CD14-positive monocyte (primary cell): ENCODE measurements around the gene SGCE. TPM values are rescaled to one million over a fixed set of nuclear protein-coding genes. Genes with fewer than 3 reads are reported as not detected.

ENCODE experiments used
- DNase-seq, 3 donors: peaks; one replicate each; pipeline ENCODE4 v3.0.0-alpha.2; 2011 to 2022
- H2AFZ ChIP-seq: 2 replicates; pipeline ENCODE4 v1.6.0; 2012; ENCODE audit warnings: mild to moderate bottlenecking, low read depth, low read length, inconsistent platforms; ENCODE audit not compliant: insufficient read depth, poor library complexity, severe bottlenecking
- H3K27ac ChIP-seq, 2 donors: 1 replicate in 1 of 2; 2 replicates in 1 of 2; pipeline ENCODE4 v1.5.1; 2012 to 2013; ENCODE audit warnings: low read length in 2 of 2, control low read depth in 1 of 2, inconsistent platforms in 1 of 2, low read depth in 1 of 2, mild to moderate bottlenecking in 1 of 2
- H3K27me3 ChIP-seq, 2 donors: one replicate each; pipeline versions ENCODE4 v1.6.0 to v1.6.1; 2011 to 2013; ENCODE audit warnings: low read length in 2 of 2; ENCODE audit not compliant: control insufficient read depth in 2 of 2, insufficient read depth in 2 of 2
- H3K36me3 ChIP-seq, 2 donors: replicated peaks in 1 of 2; 1 replicate in 1 of 2; 2 replicates in 1 of 2; pipeline versions ENCODE4 v1.5.1 to v1.6.1; 2012 to 2013; ENCODE audit warnings: low read length in 2 of 2, control low read depth in 1 of 2, inconsistent platforms in 1 of 2, mild to moderate bottlenecking in 1 of 2; ENCODE audit not compliant: insufficient read depth in 2 of 2, control insufficient read depth in 1 of 2
- H3K4me1 ChIP-seq, 2 donors: 1 replicate in 1 of 2; 2 replicates in 1 of 2; pipeline versions ENCODE4 v1.5.1 to v1.6.1; 2012 to 2013; ENCODE audit warnings: low read length in 2 of 2, control low read depth in 1 of 2, inconsistent platforms in 1 of 2, mild to moderate bottlenecking in 1 of 2, moderate library complexity in 1 of 2; ENCODE audit not compliant: insufficient read depth in 2 of 2, control insufficient read depth in 1 of 2
- H3K4me2 ChIP-seq: replicated peaks from 2 replicates; pipeline ENCODE3; 2012; ENCODE audit warnings: low read length, moderate library complexity, mild to moderate bottlenecking; ENCODE audit not compliant: poor library complexity, severe bottlenecking; ENCODE audit errors: extremely low read depth
- H3K4me3 ChIP-seq, 3 experiments: fragments of 200-600 bp in 1 of 3; sonication (generic) in 1 of 3; replicated peaks in 1 of 3; 1 replicate in 2 of 3; 2 replicates in 1 of 3; pipeline ENCODE4 v1.5.1; 2011 to 2013; ENCODE audit warnings: low read length in 3 of 3, mild to moderate bottlenecking in 3 of 3, control low read depth in 2 of 3, low read depth in 2 of 3, inconsistent platforms in 1 of 3, moderate library complexity in 1 of 3
- H3K79me2 ChIP-seq: 2 replicates; pipeline ENCODE4 v1.6.0; 2012; ENCODE audit warnings: mild to moderate bottlenecking, control low read depth, inconsistent platforms, low read length, moderate library complexity; ENCODE audit not compliant: insufficient read depth
- H3K9ac ChIP-seq: 2 replicates; pipeline ENCODE4 v1.6.0; 2017; ENCODE audit warnings: low read length, mild to moderate bottlenecking; ENCODE audit not compliant: insufficient read depth, poor library complexity, severe bottlenecking
- H3K9me3 ChIP-seq, 2 donors: replicated peaks in 1 of 2; 1 replicate in 1 of 2; 2 replicates in 1 of 2; pipeline versions ENCODE4 v1.5.1 to v1.6.1; 2012 to 2013; ENCODE audit warnings: low read length in 2 of 2, control low read depth in 1 of 2; ENCODE audit not compliant: control insufficient read depth in 1 of 2, insufficient read depth in 1 of 2
- H4K20me1 ChIP-seq: 2 replicates; pipeline ENCODE4 v1.6.0; 2012; ENCODE audit warnings: mild to moderate bottlenecking, low read length, control low read depth, moderate library complexity; ENCODE audit not compliant: insufficient read depth
- H3K27ac Mint-ChIP-seq, 7 donors: one replicate each; pipeline ENCODE4 v1.8.0; 2020; ENCODE audit warnings: mild to moderate bottlenecking in 7 of 7, mixed read lengths in 7 of 7, moderate library complexity in 6 of 7, inconsistent platforms in 2 of 7
- H3K27me3 Mint-ChIP-seq, 3 donors: one replicate each; pipeline ENCODE4 v1.8.0; 2021 to 2022; ENCODE audit warnings: low read depth in 3 of 3, mild to moderate bottlenecking in 3 of 3, mixed read lengths in 3 of 3, moderate library complexity in 3 of 3, inconsistent platforms in 1 of 3
- H3K36me3 Mint-ChIP-seq, 2 donors: one replicate each; pipeline ENCODE4 v1.8.0; 2020; ENCODE audit warnings: mixed read lengths in 2 of 2, inconsistent platforms in 1 of 2, mild to moderate bottlenecking in 1 of 2
- H3K4me1 Mint-ChIP-seq: one replicate; pipeline ENCODE4 v1.8.0; 2020; ENCODE audit warnings: mild to moderate bottlenecking, mixed read lengths
- H3K4me3 Mint-ChIP-seq, 2 donors: one replicate each; pipeline ENCODE4 v1.8.0; 2020; ENCODE audit warnings: mild to moderate bottlenecking in 2 of 2, mixed read lengths in 2 of 2, moderate library complexity in 1 of 2
- H3K9me3 Mint-ChIP-seq, 7 donors: one replicate each; pipeline ENCODE4 v1.8.0; 2020 to 2022; ENCODE audit warnings: mixed read lengths in 7 of 7, mild to moderate bottlenecking in 6 of 7, moderate library complexity in 6 of 7, inconsistent platforms in 2 of 7
- WGBS: methylation state at CpG from one replicate; pipeline ENCODE4 v1.1.5; 2013; ENCODE audit warnings: missing lambda C conversion rate; ENCODE audit not compliant: insufficient coverage; 5-methylcytosine and 5-hydroxymethylcytosine counted together
- intact Hi-C, 2 donors: fragments of 100-400 bp; cut with micrococcal nuclease; formaldehyde crosslinking; loops; one replicate each; pipeline versions ENCODE4 v1.15.0 to v1.15.1; 2023
- polyA plus RNA-seq, 3 donors: library from polyadenylated mRNA; depleted of rRNA in 1 of 3; unstranded in 2 of 3; stranded (reverse) in 1 of 3; fragments of 300-500 nt in 2 of 3; fragments of >200 nt in 1 of 3; fragmentation: Illumina TruSeq in 2 of 3; gene quantifications; 1 replicate in 2 of 3; 2 replicates in 1 of 3; pipeline ENCODE4 v1.2.3, GENCODE V29; 2012 to 2021
- TF ChIP-seq, protein P1 (sequence below): fragments of 200-600 bp; IDR thresholded peaks from one replicate; pipeline ENCODE4 v1.8.0; 2022; ENCODE audit warnings: antibody characterized with exemption, mild to moderate bottlenecking

Gene SGCE
- polyA plus RNA-seq, 3 donors: not detected

- Mint-ChIP-seq H3K27ac (no peak overlapping the region), H3K36me3 (no peaks in the 10 kb centered on the region), H3K27me3 (no peaks in the 10 kb centered on the region), H3K9me3 (peaks cover 0 to 8% (median 5%) of the 10 kb centered on the region in 7 donors), H3K4me1 (no peaks in the 10 kb centered on the region), H3K4me3 (no peak overlapping the region)
- H2AFZ ChIP-seq: no peak overlapping the region
- no peaks in the 10 kb centered on the region for H3K27me3 ChIP-seq
- H3K4me3 ChIP-seq: no peak overlapping the region
- H3K36me3 ChIP-seq: no peaks in the 10 kb centered on the region
- H4K20me1 ChIP-seq: no peaks in the 10 kb centered on the region
- H3K27ac ChIP-seq: no peak overlapping the region
- no peaks in the 10 kb centered on the region for H3K79me2 ChIP-seq
- TF ChIP-seq, protein P1, sequence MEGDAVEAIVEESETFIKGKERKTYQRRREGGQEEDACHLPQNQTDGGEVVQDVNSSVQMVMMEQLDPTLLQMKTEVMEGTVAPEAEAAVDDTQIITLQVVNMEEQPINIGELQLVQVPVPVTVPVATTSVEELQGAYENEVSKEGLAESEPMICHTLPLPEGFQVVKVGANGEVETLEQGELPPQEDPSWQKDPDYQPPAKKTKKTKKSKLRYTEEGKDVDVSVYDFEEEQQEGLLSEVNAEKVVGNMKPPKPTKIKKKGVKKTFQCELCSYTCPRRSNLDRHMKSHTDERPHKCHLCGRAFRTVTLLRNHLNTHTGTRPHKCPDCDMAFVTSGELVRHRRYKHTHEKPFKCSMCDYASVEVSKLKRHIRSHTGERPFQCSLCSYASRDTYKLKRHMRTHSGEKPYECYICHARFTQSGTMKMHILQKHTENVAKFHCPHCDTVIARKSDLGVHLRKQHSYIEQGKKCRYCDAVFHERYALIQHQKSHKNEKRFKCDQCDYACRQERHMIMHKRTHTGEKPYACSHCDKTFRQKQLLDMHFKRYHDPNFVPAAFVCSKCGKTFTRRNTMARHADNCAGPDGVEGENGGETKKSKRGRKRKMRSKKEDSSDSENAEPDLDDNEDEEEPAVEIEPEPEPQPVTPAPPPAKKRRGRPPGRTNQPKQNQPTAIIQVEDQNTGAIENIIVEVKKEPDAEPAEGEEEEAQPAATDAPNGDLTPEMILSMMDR: no peak
- WGBS: no CpG with 5 or more reads among the region's 2 CpGs
- H3K9ac ChIP-seq: no peak overlapping the region
- intact Hi-C loops: no loop called here
- peaks cover 0 to 4% of the 10 kb centered on the region in 2 donors for H3K9me3 ChIP-seq
- no peak for DNase-seq
- no peak overlapping the region for H3K4me2 ChIP-seq
- no peaks in the 10 kb centered on the region for H3K4me1 ChIP-seq
These were observed 46.4 kb downstream of the SGCE start for GRCh38 chr7:94609561-94609960.

- no peak overlapping the region for H3K4me3 Mint-ChIP-seq
- H3K36me3 Mint-ChIP-seq: no peaks in the 10 kb centered on the region
- Histone ChIP-seq H3K4me2 (no peak overlapping the region), H3K27me3 (no peaks in the 10 kb centered on the region), H3K9me3 (peaks cover 0 to 4% of the 10 kb centered on the region in 2 donors), H3K4me1 (no peaks in the 10 kb centered on the region), H4K20me1 (no peaks in the 10 kb centered on the region), H3K9ac (no peak overlapping the region), H3K79me2 (no peaks in the 10 kb centered on the region), H2AFZ (no peak overlapping the region), H3K27ac (no peak overlapping the region), H3K4me3 (no peak overlapping the region), H3K36me3 (no peaks in the 10 kb centered on the region)
- no CpG with 5 or more reads among the region's 1 CpG for WGBS
- H3K27ac Mint-ChIP-seq: no peak overlapping the region
- no peaks in the 10 kb centered on the region for H3K4me1 Mint-ChIP-seq
- no peak for DNase-seq
- no peaks in the 10 kb centered on the region for H3K27me3 Mint-ChIP-seq
- H3K9me3 Mint-ChIP-seq: peaks cover 0 to 9% (median 5%) of the 10 kb centered on the region in 7 donors
- intact Hi-C loops: no loop called here
- TF ChIP-seq, protein P1: no peak
These were observed 50.9 kb downstream of the SGCE start for GRCh38 chr7:94605031-94605430.
